Superior temporal gyrus (tissue), 1 donor: ENCODE data around the gene PCDH17.

Experiments
- DNase-seq: peaks from one replicate; pipeline ENCODE4 v3.0.0-alpha.2; 2016; ENCODE audit errors: extremely low spot score

The PCDH17 gene

DNA sequence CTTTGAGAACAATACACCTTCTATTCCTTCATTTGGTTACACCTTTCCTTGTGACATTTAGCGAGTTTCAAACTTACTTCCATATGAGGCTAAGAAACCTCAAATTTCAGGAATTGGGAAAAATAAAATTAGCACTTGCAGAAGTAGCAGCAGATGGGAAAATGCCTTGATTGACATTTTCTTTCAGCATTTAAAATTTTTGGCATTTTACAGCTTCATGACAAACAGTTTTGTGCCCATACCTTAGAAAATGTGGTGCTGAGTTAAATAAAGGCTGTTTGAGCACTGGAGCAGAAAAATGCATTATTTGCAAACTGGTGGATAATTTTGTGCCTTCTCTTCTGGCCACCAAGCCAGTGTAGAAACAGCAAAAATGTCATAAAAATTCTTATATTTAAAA, 95.4 kb downstream of the PCDH17 start:
- DNase-seq = no peak

DNA sequence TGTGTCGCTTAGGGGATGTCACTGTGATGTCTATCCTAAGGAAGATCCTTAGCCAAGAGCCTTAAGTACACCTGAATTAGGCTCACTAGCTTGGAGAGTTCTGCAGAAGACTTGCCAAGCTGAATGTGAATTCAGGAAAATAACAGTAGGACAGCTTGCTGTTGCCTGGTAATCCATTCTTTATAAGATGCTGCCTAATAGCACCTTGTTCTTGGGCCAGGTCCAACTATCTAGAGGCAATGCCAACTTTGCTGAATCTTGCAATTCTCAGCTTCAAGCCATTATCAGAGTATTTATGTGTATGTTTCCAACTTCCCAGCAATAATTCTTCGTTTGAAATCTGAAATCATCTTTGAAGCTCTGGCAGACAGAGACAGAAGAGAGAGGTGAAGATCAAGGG, 102.8 kb downstream of the PCDH17 start:
- no peak for DNase-seq

DNA sequence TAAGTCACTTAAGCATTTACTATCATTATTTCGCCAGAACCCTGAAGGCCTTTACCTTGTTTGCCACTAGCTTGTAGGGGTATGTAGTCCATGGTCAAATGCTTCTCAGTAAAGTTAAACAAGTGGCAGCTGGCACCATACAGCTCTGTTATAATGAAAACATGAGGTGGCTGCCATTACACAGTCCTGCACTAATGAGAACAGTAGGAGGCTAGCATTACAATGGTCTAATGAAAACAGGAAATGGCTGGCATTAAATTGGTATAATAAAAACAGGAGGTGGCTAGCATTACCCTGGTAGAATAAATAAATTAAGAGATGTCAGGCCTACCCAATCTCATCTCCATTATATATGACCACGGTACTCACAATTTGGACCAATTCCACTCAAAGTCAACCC, 107.5 kb downstream of the PCDH17 start:
- no peak for DNase-seq

DNA sequence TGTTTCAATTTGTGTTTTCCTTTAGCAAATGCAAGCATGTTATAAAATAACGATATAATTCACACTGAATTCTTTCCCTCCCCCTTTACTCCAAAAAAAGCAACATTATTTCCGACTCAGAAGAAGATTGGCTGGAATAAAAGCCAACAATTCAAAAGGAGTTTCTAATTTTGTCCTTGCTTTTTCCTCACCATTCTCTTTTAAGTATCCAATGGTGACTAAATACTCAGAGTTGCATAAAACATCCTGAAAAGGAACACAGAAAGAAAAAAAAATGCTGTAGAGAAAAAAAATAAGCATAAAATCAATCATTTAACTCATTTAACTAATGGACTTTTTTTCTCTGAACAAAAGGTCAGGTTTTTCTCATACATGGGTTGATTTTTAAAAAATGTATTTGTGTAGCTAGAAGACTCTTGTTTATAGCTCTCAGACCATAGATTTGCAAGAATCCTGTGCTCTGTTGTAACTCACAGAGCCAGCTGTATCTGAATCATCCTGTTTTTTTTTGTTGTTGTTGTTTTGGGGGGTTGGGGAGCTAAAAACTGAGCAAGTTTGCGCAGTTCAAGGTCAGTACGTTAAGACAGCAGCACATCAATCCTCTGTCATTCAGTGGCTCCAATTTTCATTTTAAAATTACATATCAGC, 108.1 kb downstream of the PCDH17 start:
- peak; percentile 69 for DNase-seq

DNA sequence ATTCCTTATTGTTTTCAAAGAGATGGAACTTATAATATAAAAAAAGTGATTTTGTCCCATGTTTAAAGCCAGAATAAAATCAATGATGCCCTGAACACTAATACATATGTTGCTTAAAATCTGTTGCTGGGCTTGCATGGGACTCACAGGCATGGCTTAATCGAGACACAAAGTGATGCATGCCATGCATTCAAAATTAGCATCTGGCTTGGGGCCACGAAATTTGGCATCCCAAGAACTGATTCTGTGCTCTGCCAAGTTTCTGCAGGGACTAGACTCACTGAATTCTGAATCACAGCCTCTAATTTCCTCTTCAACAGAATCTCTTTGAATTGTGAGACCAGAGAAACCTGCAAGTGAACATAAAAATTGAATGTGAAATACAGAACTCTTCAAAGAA, 109.2 kb downstream of the PCDH17 start:
- DNase-seq = peak; percentile 86

DNA sequence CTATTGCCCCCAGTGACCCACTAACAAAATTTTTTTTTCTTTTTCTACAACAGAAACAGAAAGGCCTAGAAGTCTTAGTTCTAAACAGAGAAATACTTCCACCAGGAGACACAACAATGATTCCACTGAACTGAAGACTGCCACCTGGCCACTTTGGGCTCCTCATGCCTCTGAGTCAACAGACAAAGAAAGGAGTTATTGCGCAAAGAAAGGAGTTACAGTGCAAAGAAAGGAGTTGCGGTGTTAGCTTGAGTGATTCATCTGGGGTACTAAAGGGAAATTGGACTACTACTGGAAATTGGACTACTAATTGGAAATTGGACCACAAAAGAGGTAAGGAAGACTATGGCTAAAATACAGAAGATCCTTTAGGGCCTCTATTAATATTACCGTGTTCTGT, 116.6 kb downstream of the PCDH17 start:
- DNase-seq = no peak

DNA sequence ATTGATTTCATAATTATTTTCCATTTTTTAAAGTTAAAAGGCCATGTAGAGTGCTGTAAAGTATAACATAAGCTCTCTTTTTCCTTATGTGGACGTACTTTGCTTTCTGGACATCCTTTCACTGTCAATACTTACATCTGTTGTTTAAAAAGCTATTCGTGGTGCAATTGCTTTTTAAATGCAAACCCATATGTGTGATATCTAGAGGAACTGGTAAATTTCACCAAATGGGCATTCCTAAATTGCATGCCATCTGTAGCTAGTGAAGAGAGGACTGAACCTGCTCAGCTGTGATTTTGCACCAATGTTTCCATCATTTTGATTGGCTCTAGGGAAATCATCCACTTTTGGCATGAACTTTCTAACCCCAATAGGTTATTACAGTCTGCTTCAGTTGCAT, 129.4 kb downstream of the PCDH17 start:
- DNase-seq = no peak

DNA sequence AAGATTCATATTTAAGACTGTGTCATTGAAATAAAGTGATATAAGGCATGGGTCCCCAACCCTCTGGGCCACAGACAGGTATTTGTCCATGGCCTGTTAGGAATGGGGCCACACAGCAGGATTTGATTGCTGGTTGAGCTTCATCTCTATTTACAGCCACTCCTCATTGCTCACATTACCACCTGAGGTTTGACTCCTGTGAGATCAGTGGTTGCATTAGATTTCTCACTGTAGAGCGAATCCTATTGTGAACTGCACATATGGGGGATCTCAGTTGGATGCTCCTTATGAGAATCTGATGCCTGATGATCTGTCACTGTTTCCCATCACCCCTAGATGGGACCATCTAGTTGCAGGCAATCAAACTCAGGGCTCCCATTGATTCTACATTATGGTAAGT, 132.1 kb downstream of the PCDH17 start:
- no peak for DNase-seq
